Measurements from ENCODE around the gene LARGE1. TPM values are rescaled to one million over a fixed set of nuclear protein-coding genes. Genes with fewer than 3 reads are reported as not detected.

The LARGE1 gene
- total and polyA plus RNA-seq, 2 of the 13 experiments (the other 11 are each of a cell fraction or from before 2014, with no cell fraction given), result 8.4 to 11.0 TPM

GRCh38 chr22:33519974-33520903, 400.0 kb downstream of the LARGE1 start:
- intact Hi-C loops (cut with micrococcal nuclease; ENCODE audit: unreplicated experiment), result loop anchor here (1.0 to 10.0 kb wide), 3 partner anchors 59 to 395 kb away; no protein-coding TSS in a partner anchor
- WGBS (ENCODE audit: low lambda C conversion rate), result 80% methylated on average over 13 of the region's 13 CpGs
- ChIA-PET CTCF (ENCODE audit: low intra/inter-chr PET ratio, low total read pairs) (interaction anchor here (1.5 to 3.4 kb wide), 3 partner anchors 59 to 218 kb away, joined by 3 to 76 read pairs (median 4); no protein-coding TSS in a partner anchor), POLR2A (interaction anchor here (0.8 to 8.1 kb wide), 4 partner anchors 20 to 58 kb away, joined by 3 to 68 read pairs (median 12); no protein-coding TSS in a partner anchor)
- no TSS peak for BruUV-seq (replicated peaks)
- Histone ChIP-seq H2AFZ (ENCODE audit: low read length) (no peak overlapping the region), H3K4me1 (ENCODE audit: insufficient read depth, low read length) (peaks cover 91% of the 10 kb centered on the region), H3K9ac (ENCODE audit: insufficient read depth, low read depth, low read length) (peak overlapping the region; percentile 4; the same call in 1 of the 2 replicates), H3K36me3 (replicated peaks in 1 of 2; ENCODE audit: control insufficient read depth in 1 of 2, insufficient read depth in 2 of 2, low read length in 2 of 2) (peaks cover 0 to 2% of the 10 kb centered on the region in 2 experiments; a peak in 3 of 5 replicates), H3K4me3 (replicated peaks in 1 of 3; ENCODE audit: insufficient read depth in 1 of 3, low read depth in 2 of 3, low read length in 3 of 3) (no peak overlapping the region), H4K20me1 (ENCODE audit: insufficient read depth, low read length) (no peaks in the 10 kb centered on the region), H3K4me2 (ENCODE audit: low read depth, low read length) (no peak overlapping the region), H3K27ac (ENCODE audit: extremely low read length, insufficient read depth, low read length) (peak overlapping the region; percentile 51), H3K27me3 (ENCODE audit: control insufficient read depth in 1 of 2, insufficient read depth in 2 of 2, low read length in 2 of 2) (no peaks in the 10 kb centered on the region), H3K79me2 (ENCODE audit: insufficient read depth, low read length) (no peaks in the 10 kb centered on the region), H3K9me3 (ENCODE audit: low read length) (0 out of 2 replicates have a peak, but pooled peaks cover 5% of the 10 kb centered on the region)
- ATAC-seq (no peak), DNase-seq (ENCODE audit: low spot score) (no peak), FAIRE-seq (no peak)
- in situ Hi-C loops (cut with HindIII; ENCODE audit: extremely low pct_ligation_motif_present, low pct_unique_long_range_greater_than_20kb), result loop anchor here (5.0 to 25.0 kb wide), 3 partner anchors 57 to 392 kb away; partner anchors contain the start of gene LARGE1
- TF ChIP-seq ZBTB38 (CRISPR knock-in tag; IDR thresholded peaks at IDR 0.05), result 0 out of 2 replicates have a peak, but pooled peaks have one; percentile 29
- TF ChIP-seq ZMYM3 (CRISPR knock-in tag; IDR thresholded peaks at IDR 0.05), result 0 out of 2 replicates have a peak, but pooled peaks have one; percentile 16
- no peak for TF ChIP-seq DPF2 (CRISPR knock-in tag; IDR thresholded peaks at IDR 0.05; ENCODE audit: borderline replicate concordance, low read depth)
- TF ChIP-seq ZNF484 (CRISPR knock-in tag; IDR thresholded peaks at IDR 0.05; ENCODE audit: borderline replicate concordance, low read depth), result no peak
- no peak for TF ChIP-seq KLF12 (CRISPR knock-in tag; IDR thresholded peaks at IDR 0.05; ENCODE audit: borderline replicate concordance)
- no peak for TF ChIP-seq MXD1 (CRISPR knock-in tag; IDR thresholded peaks at IDR 0.05)
- no peak for TF ChIP-seq ZNF274 (CRISPR knock-in tag; IDR thresholded peaks at IDR 0.05)
- no peak for TF ChIP-seq PLSCR1 (CRISPR knock-in tag; IDR thresholded peaks at IDR 0.05; ENCODE audit: borderline replicate concordance)
- TF ChIP-seq CBX1 (IDR thresholded peaks at IDR 0.05; ENCODE audit: low read depth), result no peak
- no peak for TF ChIP-seq ZBTB3 (CRISPR knock-in tag; IDR thresholded peaks at IDR 0.05; ENCODE audit: borderline replicate concordance, low read depth)
- TF ChIP-seq ZNF33B (CRISPR knock-in tag; IDR thresholded peaks at IDR 0.05), result no peak
- no peak for TF ChIP-seq STAT6 (CRISPR knock-in tag; IDR thresholded peaks at IDR 0.05; ENCODE audit: borderline replicate concordance)
- no peak for TF ChIP-seq ZNF234 (CRISPR knock-in tag; conservative IDR thresholded peaks at IDR 0.05)
- 0 out of 2 replicates have a peak, but pooled peaks have one; percentile 19 for TF ChIP-seq HDAC1 (CRISPR knock-in tag; IDR thresholded peaks at IDR 0.05)
- no peak for TF ChIP-seq DR1 (CRISPR knock-in tag; IDR thresholded peaks at IDR 0.05)
- no peak for TF ChIP-seq TFDP2 (CRISPR knock-in tag; IDR thresholded peaks at IDR 0.05)
- no peak for TF ChIP-seq MXD3 (CRISPR knock-in tag; IDR thresholded peaks at IDR 0.05)
